Keratinocyte (primary cell): ENCODE results near the gene ALG10. TPM values are rescaled to one million over a fixed set of nuclear protein-coding genes. Genes with fewer than 3 reads are reported as not detected.
"Not testable (repeated sequence)": the region's sequence is repeated elsewhere in the genome, so short reads cannot be mapped to it uniquely, and the experiment has no call there.

ENCODE experiments used
- DNase-seq: peaks from one replicate; pipeline ENCODE4 v3.0.0-alpha.2; 2011; ENCODE audit warnings: low read depth, missing footprints, low spot score
- FAIRE-seq: peaks from 2 replicates; lab custom pipeline; 2011; peaks lifted over from hg19 to GRCh38; lab: Jason Lieb, UNC
- H2AFZ ChIP-seq: 2 replicates; pipeline ENCODE4 v1.6.0; 2012; ENCODE audit warnings: low read length, control low read depth, inconsistent platforms; ENCODE audit not compliant: control insufficient read depth
- H3K27ac ChIP-seq: 2 replicates; pipeline ENCODE4 v1.5.1; 2011; ENCODE audit warnings: low read length; ENCODE audit not compliant: control insufficient read depth, insufficient read depth
- H3K27me3 ChIP-seq: 3 replicates; pipeline ENCODE4 v1.6.0; 2011; ENCODE audit warnings: low read length; ENCODE audit not compliant: control insufficient read depth, insufficient read depth; ENCODE audit errors: extremely low read depth
- H3K36me3 ChIP-seq, 2 experiments: 2 replicates in 1 of 2; 3 replicates in 1 of 2; pipeline ENCODE4 v1.5.1; 2011; ENCODE audit warnings: low read length in 2 of 2, mild to moderate bottlenecking in 1 of 2; ENCODE audit not compliant: control insufficient read depth in 2 of 2, insufficient read depth in 2 of 2; ENCODE audit errors: extremely low read depth in 1 of 2
- H3K4me1 ChIP-seq: 3 replicates; pipeline ENCODE4 v1.5.1; 2011; ENCODE audit warnings: low read length; ENCODE audit not compliant: control insufficient read depth, insufficient read depth; ENCODE audit errors: extremely low read depth
- H3K4me2 ChIP-seq: 3 replicates; pipeline ENCODE4 v1.6.0; 2011; ENCODE audit warnings: low read depth, low read length; ENCODE audit not compliant: control insufficient read depth, insufficient read depth; ENCODE audit errors: extremely low read depth
- H3K4me3 ChIP-seq, 3 experiments: fragments of 200-600 bp in 1 of 3; sonication (generic) in 1 of 3; 2 replicates in 2 of 3; 3 replicates in 1 of 3; pipeline ENCODE4 v1.5.1; 2011 to 2016; ENCODE audit warnings: low read length in 3 of 3, mild to moderate bottlenecking in 3 of 3, control low read depth in 2 of 3, inconsistent platforms in 1 of 3, low read depth in 1 of 3, mixed read lengths in 1 of 3, mixed run types in 1 of 3, moderate library complexity in 1 of 3; ENCODE audit not compliant: control insufficient read depth in 2 of 3, insufficient read depth in 2 of 3; ENCODE audit errors: extremely low read depth in 1 of 3
- H3K79me2 ChIP-seq: 2 replicates; pipeline ENCODE4 v1.6.0; 2012; ENCODE audit warnings: low read length; ENCODE audit not compliant: control insufficient read depth, insufficient read depth
- H3K9ac ChIP-seq: 3 replicates; pipeline ENCODE4 v1.6.0; 2011; ENCODE audit warnings: low read length; ENCODE audit not compliant: control insufficient read depth, insufficient read depth; ENCODE audit errors: extremely low read depth
- H3K9me1 ChIP-seq: 3 replicates; pipeline ENCODE4 v1.6.0; 2011; ENCODE audit warnings: low read length; ENCODE audit not compliant: control insufficient read depth, insufficient read depth; ENCODE audit errors: extremely low read depth
- H3K9me3 ChIP-seq: 2 replicates; pipeline ENCODE4 v1.5.1; 2012; ENCODE audit warnings: low read depth, low read length; ENCODE audit not compliant: control insufficient read depth
- H4K20me1 ChIP-seq: 3 replicates; pipeline ENCODE4 v1.6.0; 2011; ENCODE audit warnings: low read length; ENCODE audit not compliant: control insufficient read depth, insufficient read depth; ENCODE audit errors: extremely low read depth
- CTCF ChIP-seq, 3 experiments: IDR thresholded peaks in 1 of 3; conservative IDR thresholded peaks in 1 of 3; optimal IDR thresholded peaks in 1 of 3; 2 replicates in 2 of 3; 3 replicates in 1 of 3; pipeline versions ENCODE3 to v1.5.1; 2011; ENCODE audit warnings: low read length in 3 of 3, mild to moderate bottlenecking in 3 of 3, moderate library complexity in 2 of 3, control low read depth in 1 of 3, inconsistent platforms in 1 of 3; ENCODE audit not compliant: insufficient read depth in 2 of 3; ENCODE audit errors: extremely low read depth in 1 of 3
- EZH2 ChIP-seq: IDR thresholded peaks from one replicate; pipeline ENCODE4 v1.6.1; 2012; ENCODE audit warnings: inconsistent platforms, mild to moderate bottlenecking, low read length, moderate library complexity
- dilution Hi-C: fragments of 300-500 bp; cut with MboI; formaldehyde crosslinking; loops from one replicate; pipeline ENCODE4 v1.7.0; 2020; ENCODE audit warnings: low sequenced_read_pairs; ENCODE audit not compliant: extremely low pct_ligation_motif_present
- polyA plus RNA-seq, 5 experiments: library from polyadenylated mRNA; depleted of rRNA in 3 of 5; stranded (reverse) in 3 of 5; stranded (forward) in 1 of 5; unstranded in 1 of 5; fragments of >200 nt; gene quantifications; 1 replicate in 1 of 5; 2 replicates in 3 of 5; 3 replicates in 1 of 5; pipeline versions ENCODE4 v1.2.1 to v1.2.3, GENCODE V29; 2011 to 2012; ENCODE audit warnings: missing spikeins in 2 of 5, low read depth in 1 of 5, low replicate concordance in 1 of 5

The ALG10 gene
- polyA plus RNA-seq, 1 donor (not counting 4 experiments of a cell fraction or from before 2014, with no cell fraction given), result 10.6 TPM

- H3K9ac ChIP-seq, result no peak overlapping the region
- no peaks in the 10 kb centered on the region for H3K79me2 ChIP-seq
- no peak overlapping the region for H3K27ac ChIP-seq
- no peak for TF ChIP-seq EZH2
- TF ChIP-seq CTCF (optimal IDR thresholded peaks at IDR 0.05 in 1 of 3, IDR thresholded peaks at IDR 0.05 in 1 of 3, conservative IDR thresholded peaks at IDR 0.05 in 1 of 3; ENCODE audit: extremely low read depth in 1 of 3, insufficient read depth in 2 of 3, low read length in 3 of 3), result no peak
- H3K27me3 ChIP-seq, result no peaks in the 10 kb centered on the region
- H3K9me3 ChIP-seq, result no peaks in the 10 kb centered on the region
- dilution Hi-C loops, result no loop called here
- no peak overlapping the region for H2AFZ ChIP-seq
- no peaks in the 10 kb centered on the region for H4K20me1 ChIP-seq
- DNase-seq, result no peak
- FAIRE-seq, result no peak
- H3K4me3 ChIP-seq, result no peak overlapping the region
- no peak overlapping the region for H3K4me2 ChIP-seq
- H3K36me3 ChIP-seq, result no peaks in the 10 kb centered on the region
- H3K4me1 ChIP-seq, result no peaks in the 10 kb centered on the region
- no peaks in the 10 kb centered on the region for H3K9me1 ChIP-seq
Measured at GRCh38 chr12:34030591-34030990, 8.3 kb downstream of the ALG10 start.

- dilution Hi-C loops, result no loop called here
- no peaks in the 10 kb centered on the region for H3K9me1 ChIP-seq
- H2AFZ ChIP-seq, result no peak overlapping the region
- no peaks in the 10 kb centered on the region for H3K79me2 ChIP-seq
- no peak overlapping the region for H3K9ac ChIP-seq
- H3K36me3 ChIP-seq, result no peaks in the 10 kb centered on the region
- no peak overlapping the region for H3K27ac ChIP-seq
- no peak for DNase-seq
- TF ChIP-seq CTCF (optimal IDR thresholded peaks at IDR 0.05 in 1 of 3, IDR thresholded peaks at IDR 0.05 in 1 of 3, conservative IDR thresholded peaks at IDR 0.05 in 1 of 3; ENCODE audit: extremely low read depth in 1 of 3, insufficient read depth in 2 of 3, low read length in 3 of 3) (no peak), EZH2 (no peak)
- no peaks in the 10 kb centered on the region for H3K4me1 ChIP-seq
- H3K9me3 ChIP-seq, result no peaks in the 10 kb centered on the region
- no peak for FAIRE-seq
- H3K4me3 ChIP-seq, result no peak overlapping the region
- H4K20me1 ChIP-seq, result no peaks in the 10 kb centered on the region
- no peak overlapping the region for H3K4me2 ChIP-seq
- no peaks in the 10 kb centered on the region for H3K27me3 ChIP-seq
Measured at GRCh38 chr12:34033628-34034296, 11.5 kb downstream of the ALG10 start.

- DNase-seq, FAIRE-seq, H3K36me3 ChIP-seq, dilution Hi-C loops, H4K20me1 ChIP-seq, H3K9me3 ChIP-seq, H3K27ac ChIP-seq, H3K79me2 ChIP-seq, H3K4me1 ChIP-seq, H3K4me2 ChIP-seq, H3K9me1 ChIP-seq, H3K9ac ChIP-seq, H3K4me3 ChIP-seq, H3K27me3 ChIP-seq, H2AFZ ChIP-seq: not testable (repeated sequence)
Measured at GRCh38 chr12:34038357-34038756, 16.1 kb downstream of the ALG10 start.
